ENCODE results near the gene RPL37.

- no peak for TF ChIP-seq EZH2 (IDR thresholded peaks at IDR 0.05; ENCODE audit: low read length)
- no peak for TF ChIP-seq CTCF (optimal IDR thresholded peaks at IDR 0.05 in 1 of 3, IDR thresholded peaks at IDR 0.05 in 1 of 3, conservative IDR thresholded peaks at IDR 0.05 in 1 of 3; ENCODE audit: extremely low read depth in 1 of 3, insufficient read depth in 2 of 3, low read length in 3 of 3)
Measured at GRCh38 chr5:40801771-40802562, 33.1 kb downstream of the RPL37 start.

Data from keratinocyte (primary cell).